Caco-2 (cell line): ENCODE results near the gene ONECUT1. TPM values are rescaled to one million over a fixed set of nuclear protein-coding genes. Genes with fewer than 3 reads are reported as not detected.

Experiments used
- BruUV-seq: library from RNA; stranded (reverse); fragments of 400-500 nt; replicated peaks from 2 replicates; lab custom pipeline; 2021; lab: Mats Ljungman, UMichigan
- CTCF ChIA-PET: fragments of 300-600 bp; sonication (Branson Sonifier 250); formaldehyde crosslinking; loops from one replicate; lab custom pipeline; 2022; ENCODE audit warnings: antibody characterized with exemption; lab: Charles Lee
- POLR2A ChIA-PET: fragments of 300-600 bp; sonication (Branson Sonifier 250); formaldehyde crosslinking; loops from one replicate; lab custom pipeline; 2022; ENCODE audit warnings: antibody characterized with exemption; lab: Charles Lee
- DNase-seq, 2 experiments: peaks; one replicate each; pipeline versions ENCODE4 v3.0.0 to v3.0.0-alpha.2; 2020 to 2022
- H3K27me3 ChIP-seq: replicated peaks from 2 replicates; pipeline ENCODE4 v1.6.0; 2011; ENCODE audit warnings: low read length; ENCODE audit not compliant: control insufficient read depth, insufficient read depth
- H3K36me3 ChIP-seq: 2 replicates; pipeline ENCODE4 v1.5.1; 2011; ENCODE audit warnings: low read length; ENCODE audit not compliant: control insufficient read depth, insufficient read depth
- H3K4me1 ChIP-seq: fragments of 250-450 bp; sonication (Bioruptor Pico); 2 replicates; pipeline ENCODE4 v1.5.1; 2020; ENCODE audit warnings: mild to moderate bottlenecking
- H3K4me3 ChIP-seq: 2 replicates; pipeline ENCODE4 v1.5.1; 2011; ENCODE audit warnings: low read depth, mild to moderate bottlenecking, control low read depth, low read length
- H3K9me3 ChIP-seq: fragments of 250-450 bp; sonication (Bioruptor Pico); 2 replicates; pipeline ENCODE4 v1.5.1; 2020; ENCODE audit warnings: mild to moderate bottlenecking, moderate library complexity
- H3K27ac Mint-ChIP-seq: one replicate; pipeline ENCODE4 v1.8.0; 2022; ENCODE audit warnings: mixed read lengths; ENCODE audit not compliant: unreplicated experiment
- H3K27me3 Mint-ChIP-seq: one replicate; pipeline ENCODE4 v1.8.0; 2022; ENCODE audit warnings: mixed read lengths; ENCODE audit not compliant: insufficient read depth, unreplicated experiment
- H3K36me3 Mint-ChIP-seq: one replicate; pipeline ENCODE4 v1.8.0; 2022; ENCODE audit warnings: mild to moderate bottlenecking, mixed read lengths; ENCODE audit not compliant: insufficient read depth, unreplicated experiment
- H3K4me1 Mint-ChIP-seq: one replicate; pipeline ENCODE4 v1.8.0; 2022; ENCODE audit warnings: low read depth, mixed read lengths; ENCODE audit not compliant: unreplicated experiment
- H3K4me3 Mint-ChIP-seq: one replicate; pipeline ENCODE4 v1.8.0; 2022; ENCODE audit warnings: mild to moderate bottlenecking, moderate library complexity, mixed read lengths; ENCODE audit not compliant: unreplicated experiment
- H3K9me3 Mint-ChIP-seq: one replicate; pipeline ENCODE4 v1.8.0; 2022; ENCODE audit warnings: mixed read lengths; ENCODE audit not compliant: unreplicated experiment
- intact Hi-C: fragments of 100-400 bp; cut with micrococcal nuclease; formaldehyde crosslinking; loops from one replicate; pipeline ENCODE4 v1.10.0; 2022; ENCODE audit not compliant: unreplicated experiment
- total RNA-seq: library from RNA; stranded (reverse); gene quantifications from 2 replicates; pipeline ENCODE4 v1.2.3, GENCODE V29; 2022
- TF ChIP-seq, protein P1 (sequence below), 2 experiments: fragments of 200-600 bp in 1 of 2; IDR thresholded peaks; 1 replicate in 1 of 2; 2 replicates in 1 of 2; pipeline versions ENCODE4 v1.5.1 to v1.8.0; 2011 to 2022; ENCODE audit warnings: antibody characterized with exemption in 1 of 2, control low read depth in 1 of 2, inconsistent platforms in 1 of 2, low read depth in 1 of 2, low read length in 1 of 2, mild to moderate bottlenecking in 1 of 2, moderate library complexity in 1 of 2; ENCODE audit not compliant: insufficient read depth in 1 of 2, severe bottlenecking in 1 of 2, unreplicated experiment in 1 of 2

ONECUT1 gene
- total RNA-seq, 1 experiment from 2014 or later, result 0.68 TPM

DNA sequence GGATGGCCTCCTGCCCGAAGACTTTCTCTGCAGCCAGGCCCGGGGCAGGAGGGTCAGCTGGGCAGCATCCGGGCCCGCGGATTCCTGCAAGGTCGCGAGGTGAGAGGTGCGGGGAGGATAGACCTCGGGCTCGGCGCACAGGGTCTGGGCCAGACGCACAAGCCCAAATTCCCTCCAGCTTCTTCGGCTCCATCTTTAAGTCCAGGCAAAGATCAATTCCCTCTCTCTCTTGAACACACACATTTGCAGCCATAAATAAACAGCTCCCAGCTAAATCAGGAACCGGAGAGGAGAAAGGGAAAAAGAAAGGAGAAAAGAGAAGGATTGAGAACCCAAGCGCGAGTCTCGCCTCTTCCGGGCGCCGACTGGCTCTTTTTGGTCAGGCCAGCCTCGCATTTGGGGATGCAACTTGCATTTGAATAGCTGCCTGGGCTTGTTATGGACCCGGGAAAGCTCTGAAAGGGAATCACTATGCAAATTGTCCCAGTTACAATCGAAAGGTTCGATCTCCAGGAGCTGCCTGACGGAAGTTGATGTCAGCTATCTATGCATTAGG is 14.5 kb upstream of the ONECUT1 start:
- no peaks in the 10 kb centered on the region for H3K36me3 Mint-ChIP-seq
- no peaks in the 10 kb centered on the region for H3K9me3 Mint-ChIP-seq
- Histone ChIP-seq H3K9me3 (no peaks in the 10 kb centered on the region), H3K4me1 (no peaks in the 10 kb centered on the region), H3K36me3 (no peaks in the 10 kb centered on the region), H3K4me3 (no peak overlapping the region), H3K27me3 (no peaks in the 10 kb centered on the region)
- ChIA-PET CTCF (no interaction called here), POLR2A (no interaction called here)
- TF ChIP-seq, protein P1, sequence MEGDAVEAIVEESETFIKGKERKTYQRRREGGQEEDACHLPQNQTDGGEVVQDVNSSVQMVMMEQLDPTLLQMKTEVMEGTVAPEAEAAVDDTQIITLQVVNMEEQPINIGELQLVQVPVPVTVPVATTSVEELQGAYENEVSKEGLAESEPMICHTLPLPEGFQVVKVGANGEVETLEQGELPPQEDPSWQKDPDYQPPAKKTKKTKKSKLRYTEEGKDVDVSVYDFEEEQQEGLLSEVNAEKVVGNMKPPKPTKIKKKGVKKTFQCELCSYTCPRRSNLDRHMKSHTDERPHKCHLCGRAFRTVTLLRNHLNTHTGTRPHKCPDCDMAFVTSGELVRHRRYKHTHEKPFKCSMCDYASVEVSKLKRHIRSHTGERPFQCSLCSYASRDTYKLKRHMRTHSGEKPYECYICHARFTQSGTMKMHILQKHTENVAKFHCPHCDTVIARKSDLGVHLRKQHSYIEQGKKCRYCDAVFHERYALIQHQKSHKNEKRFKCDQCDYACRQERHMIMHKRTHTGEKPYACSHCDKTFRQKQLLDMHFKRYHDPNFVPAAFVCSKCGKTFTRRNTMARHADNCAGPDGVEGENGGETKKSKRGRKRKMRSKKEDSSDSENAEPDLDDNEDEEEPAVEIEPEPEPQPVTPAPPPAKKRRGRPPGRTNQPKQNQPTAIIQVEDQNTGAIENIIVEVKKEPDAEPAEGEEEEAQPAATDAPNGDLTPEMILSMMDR (IDR thresholded peaks at IDR 0.05; ENCODE audit: insufficient read depth in 1 of 2, low read depth in 1 of 2, low read length in 1 of 2, severe bottlenecking in 1 of 2, unreplicated experiment in 1 of 2), result no peak
- intact Hi-C loops, result no loop called here
- H3K27me3 Mint-ChIP-seq, result no peaks in the 10 kb centered on the region
- peak overlapping the region; percentile 52 for H3K4me3 Mint-ChIP-seq
- no peak for DNase-seq
- H3K27ac Mint-ChIP-seq, result no peak overlapping the region
- no TSS peak for BruUV-seq
- H3K4me1 Mint-ChIP-seq, result no peaks in the 10 kb centered on the region

DNA sequence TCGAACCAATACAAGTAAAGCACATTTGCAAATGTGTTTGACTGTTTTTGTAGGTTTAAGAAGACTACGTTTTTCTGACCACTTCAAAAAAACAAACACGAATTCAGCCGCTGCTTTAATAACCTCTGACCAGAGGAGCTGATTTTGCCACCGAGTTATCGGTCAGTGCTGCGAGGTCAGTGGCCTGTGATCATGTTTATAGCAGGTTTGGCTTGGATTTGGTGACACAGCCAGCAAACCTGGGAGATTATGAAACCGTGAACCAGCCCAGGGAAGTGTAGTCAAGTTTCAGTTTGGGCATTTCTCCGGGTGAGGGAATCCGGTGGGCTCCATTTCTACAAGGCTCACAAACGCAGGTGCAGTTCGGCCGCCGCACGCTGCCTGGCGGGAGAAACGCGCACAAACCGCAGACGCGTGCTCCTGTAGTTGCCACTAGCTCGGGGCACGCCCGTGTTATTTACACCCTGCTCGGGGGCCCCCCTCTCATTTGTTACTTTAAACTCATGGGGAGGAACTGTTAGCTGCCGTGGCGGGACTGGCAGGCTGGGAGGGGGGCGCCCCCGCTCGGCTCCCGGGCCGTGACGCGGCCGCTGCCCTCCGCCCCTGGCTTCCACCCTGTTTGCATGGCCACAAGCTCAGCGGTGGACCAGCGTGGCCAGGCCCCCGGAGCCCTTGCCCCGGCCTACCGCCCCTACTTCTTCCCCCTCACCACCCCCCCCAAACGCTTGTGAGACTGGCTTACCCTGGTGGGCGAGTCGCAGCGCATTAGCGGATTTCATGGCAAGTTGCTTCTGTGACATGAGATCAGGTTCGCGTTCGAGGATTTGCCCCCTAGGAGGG is 13.6 kb upstream of the ONECUT1 start:
- intact Hi-C loops, result no loop called here
- H3K36me3 Mint-ChIP-seq, result no peaks in the 10 kb centered on the region
- ChIA-PET CTCF (no interaction called here), POLR2A (no interaction called here)
- peaks cover 3% of the 10 kb centered on the region for H3K27me3 Mint-ChIP-seq
- H3K27ac Mint-ChIP-seq, result no peak overlapping the region
- BruUV-seq, result no TSS peak
- H3K4me1 ChIP-seq, result no peaks in the 10 kb centered on the region
- H3K27me3 ChIP-seq, result no peaks in the 10 kb centered on the region
- H3K9me3 ChIP-seq, result no peaks in the 10 kb centered on the region
- H3K36me3 ChIP-seq, result no peaks in the 10 kb centered on the region
- peak overlapping the region; percentile 32 for H3K4me3 ChIP-seq
- H3K4me1 Mint-ChIP-seq, result no peaks in the 10 kb centered on the region
- TF ChIP-seq, protein P1 (IDR thresholded peaks at IDR 0.05; ENCODE audit: insufficient read depth in 1 of 2, low read depth in 1 of 2, low read length in 1 of 2, severe bottlenecking in 1 of 2, unreplicated experiment in 1 of 2), result no peak
- no peak for DNase-seq
- no peaks in the 10 kb centered on the region for H3K9me3 Mint-ChIP-seq
- H3K4me3 Mint-ChIP-seq, result peak overlapping the region; percentile 52

- ChIA-PET POLR2A (no interaction called here), CTCF (no interaction called here)
- Histone ChIP-seq H3K9me3 (no peaks in the 10 kb centered on the region), H3K36me3 (no peaks in the 10 kb centered on the region), H3K4me3 (no peak overlapping the region), H3K4me1 (no peaks in the 10 kb centered on the region), H3K27me3 (no peaks in the 10 kb centered on the region)
- no peak for DNase-seq
- no peak overlapping the region for H3K27ac Mint-ChIP-seq
- TF ChIP-seq, protein P1 (IDR thresholded peaks at IDR 0.05; ENCODE audit: insufficient read depth in 1 of 2, low read depth in 1 of 2, low read length in 1 of 2, severe bottlenecking in 1 of 2, unreplicated experiment in 1 of 2), result no peak
- H3K4me1 Mint-ChIP-seq, result no peaks in the 10 kb centered on the region
- H3K36me3 Mint-ChIP-seq, result no peaks in the 10 kb centered on the region
- peaks cover 3% of the 10 kb centered on the region for H3K27me3 Mint-ChIP-seq
- peak overlapping the region; percentile 52 for H3K4me3 Mint-ChIP-seq
- H3K9me3 Mint-ChIP-seq, result no peaks in the 10 kb centered on the region
- intact Hi-C loops, result no loop called here
- BruUV-seq, result no TSS peak
Observed at GRCh38 chr15:52803108-52803466, 13.0 kb upstream of the ONECUT1 start.
